Natural killer cell (primary cell): Measurements from ENCODE around the gene XRCC3. TPM values are rescaled to one million over a fixed set of nuclear protein-coding genes. Genes with fewer than 3 reads are reported as not detected.

Experiments used
- ATAC-seq, 3 donors: fragments of 150-1000 bp in 2 of 3; fragments of 200-7000 bp in 1 of 3; cut with Tn5 transposase; 1 replicate in 1 of 3; 2 replicates in 2 of 3; pipeline ENCODE4 v1.10.0; 2021; ENCODE audit warnings: mild to moderate bottlenecking in 2 of 3, moderate library complexity in 2 of 3
- DNase-seq, 2 donors: peaks; one replicate each; pipeline versions ENCODE4 v3.0.0 to v3.0.0-alpha.2; 2013 to 2021; ENCODE audit warnings: mixed read lengths in 1 of 2
- H3K27ac ChIP-seq: one replicate; pipeline ENCODE4 v1.5.1; 2013; ENCODE audit warnings: mild to moderate bottlenecking, low read length
- H3K27me3 ChIP-seq: one replicate; pipeline ENCODE4 v1.6.1; 2013; ENCODE audit warnings: low read length; ENCODE audit not compliant: control insufficient read depth, insufficient read depth
- H3K36me3 ChIP-seq: one replicate; pipeline ENCODE4 v1.6.1; 2013; ENCODE audit warnings: low read length; ENCODE audit not compliant: control insufficient read depth, insufficient read depth
- H3K4me1 ChIP-seq: one replicate; pipeline ENCODE4 v1.6.1; 2013; ENCODE audit warnings: low read length; ENCODE audit not compliant: control insufficient read depth, insufficient read depth
- H3K4me3 ChIP-seq: one replicate; pipeline ENCODE4 v1.5.1; 2013; ENCODE audit warnings: low read length
- H3K9me3 ChIP-seq: one replicate; pipeline ENCODE4 v1.6.1; 2013; ENCODE audit warnings: low read length; ENCODE audit not compliant: control insufficient read depth, insufficient read depth
- H3K27ac Mint-ChIP-seq, 2 donors: one replicate each; pipeline ENCODE4 v1.8.0; 2022; ENCODE audit warnings: mild to moderate bottlenecking in 2 of 2, mixed read lengths in 2 of 2, moderate library complexity in 1 of 2
- H3K27me3 Mint-ChIP-seq, 2 donors: one replicate each; pipeline ENCODE4 v1.8.0; 2022; ENCODE audit warnings: low read depth in 2 of 2, mixed read lengths in 2 of 2
- H3K36me3 Mint-ChIP-seq: one replicate; pipeline ENCODE4 v1.8.0; 2022; ENCODE audit warnings: mixed read lengths
- H3K4me1 Mint-ChIP-seq, 2 donors: one replicate each; pipeline ENCODE4 v1.8.0; 2022; ENCODE audit warnings: mixed read lengths in 2 of 2
- H3K4me3 Mint-ChIP-seq: one replicate; pipeline ENCODE4 v1.8.0; 2022; ENCODE audit warnings: mild to moderate bottlenecking, moderate library complexity, mixed read lengths
- H3K9me3 Mint-ChIP-seq, 2 donors: one replicate each; pipeline ENCODE4 v1.8.0; 2022; ENCODE audit warnings: mixed read lengths in 2 of 2
- CTCF ChIP-seq: fragments of 200-600 bp; IDR thresholded peaks from one replicate; pipeline ENCODE4 v1.8.0; 2022; ENCODE audit warnings: antibody characterized with exemption
- WGBS: methylation state at CpG from one replicate; pipeline ENCODE4 v1.1.7; 2013; ENCODE audit warnings: missing lambda C conversion rate; ENCODE audit not compliant: insufficient coverage; 5-methylcytosine and 5-hydroxymethylcytosine counted together
- intact Hi-C: fragments of 100-400 bp; cut with micrococcal nuclease; formaldehyde crosslinking; loops from one replicate; pipeline ENCODE4 v1.14.2; 2022
- total RNA-seq, 4 donors: library from RNA; stranded (reverse); fragments of 120-200 nt in 1 of 4; gene quantifications; one replicate each; pipeline versions ENCODE4 v1.2.3 to v1.2.4, GENCODE V29; 2013 to 2022

Gene XRCC3
- total RNA-seq, 3 donors from 2014 or later (not counting 1 experiment from before 2014, with no cell fraction given), result 11.6 to 12.8 (median 12.7) TPM

GRCh38 chr14:103742499-103743255, 27.4 kb upstream of the XRCC3 start:
- H3K9me3 ChIP-seq, result no peaks in the 10 kb centered on the region
- H3K27ac Mint-ChIP-seq, result no peak overlapping the region
- no peaks in the 10 kb centered on the region for H3K4me1 Mint-ChIP-seq
- TF ChIP-seq CTCF, result no peak
- intact Hi-C loops, result no loop called here
- no peaks in the 10 kb centered on the region for H3K36me3 Mint-ChIP-seq
- no peak overlapping the region for H3K4me3 Mint-ChIP-seq
- H3K27me3 ChIP-seq, result no peaks in the 10 kb centered on the region
- H3K27me3 Mint-ChIP-seq, result no peaks in the 10 kb centered on the region
- ATAC-seq (no peak), DNase-seq (no peak)
- no peaks in the 10 kb centered on the region for H3K9me3 Mint-ChIP-seq
- peaks cover under 1% of the 10 kb centered on the region for H3K4me1 ChIP-seq
- H3K27ac ChIP-seq, result no peak overlapping the region
- no peak overlapping the region for H3K4me3 ChIP-seq
- peaks cover 18% of the 10 kb centered on the region for H3K36me3 ChIP-seq
- 93% methylated on average over 14 of the region's 14 CpGs for WGBS

- intact Hi-C loops, result no loop called here
- no peak for ATAC-seq
Measured at GRCh38 chr14:103741876-103742275, 26.6 kb upstream of the XRCC3 start.

GRCh38 chr14:103740991-103741689, 25.9 kb upstream of the XRCC3 start:
- H3K27me3 ChIP-seq, result no peaks in the 10 kb centered on the region
- H3K9me3 ChIP-seq, result no peaks in the 10 kb centered on the region
- Mint-ChIP-seq H3K4me3 (no peak overlapping the region), H3K36me3 (no peaks in the 10 kb centered on the region), H3K9me3 (no peaks in the 10 kb centered on the region), H3K27me3 (no peaks in the 10 kb centered on the region), H3K27ac (no peak overlapping the region), H3K4me1 (no peaks in the 10 kb centered on the region)
- TF ChIP-seq CTCF, result no peak
- H3K4me1 ChIP-seq, result no peaks in the 10 kb centered on the region
- H3K4me3 ChIP-seq, result no peak overlapping the region
- H3K27ac ChIP-seq, result no peak overlapping the region
- WGBS, result 78% methylated on average over 14 of the region's 14 CpGs
- H3K36me3 ChIP-seq, result peaks cover 18% of the 10 kb centered on the region
- intact Hi-C loops, result no loop called here
- no peak for DNase-seq
- no peak for ATAC-seq

More at GRCh38 chr14:103741876-103742275, 26.6 kb upstream of the XRCC3 start:
- Histone ChIP-seq H3K9me3 (no peaks in the 10 kb centered on the region), H3K36me3 (peaks cover 18% of the 10 kb centered on the region), H3K27me3 (no peaks in the 10 kb centered on the region), H3K4me1 (no peaks in the 10 kb centered on the region), H3K4me3 (no peak overlapping the region), H3K27ac (no peak overlapping the region)
- Mint-ChIP-seq H3K27me3 (no peaks in the 10 kb centered on the region), H3K4me3 (no peak overlapping the region), H3K9me3 (no peaks in the 10 kb centered on the region), H3K36me3 (no peaks in the 10 kb centered on the region), H3K4me1 (no peaks in the 10 kb centered on the region), H3K27ac (no peak overlapping the region)
- 94% methylated on average over 8 of the region's 9 CpGs for WGBS
- no peak for DNase-seq
- TF ChIP-seq CTCF, result no peak
